ENCODE measurements around the gene TSPAN10.

- TF ChIP-seq GATA2 (IDR thresholded peaks at IDR 0.05; ENCODE audit: low read depth, low read length), result no peak
- TF ChIP-seq GATA3 (IDR thresholded peaks at IDR 0.05; ENCODE audit: low read depth, low read length), result no peak
Observed at GRCh38 chr17:81607431-81607830, 29.6 kb upstream of the TSPAN10 start.

Data from SH-SY5Y (cell line).